HG03097 (cell line): ENCODE data around the gene FUBP1.
"Not testable (repeated sequence)": the region's sequence is repeated elsewhere in the genome, so short reads cannot be mapped to it uniquely, and the experiment has no call there.

Experiments
- ATAC-seq: cut with Tn5 transposase; IDR thresholded peaks from one replicate; pipeline ENCODE4 v1.9.1; 2021; ENCODE audit not compliant: unreplicated experiment, low FRiP score

Gene FUBP1

GRCh38 chr1:77989744-77990143, 10.9 kb upstream of the FUBP1 start:
- ATAC-seq, result no peak

GRCh38 chr1:77987919-77988318, 9.0 kb upstream of the FUBP1 start:
- ATAC-seq, result no peak

- ATAC-seq, result no peak
Measured at GRCh38 chr1:77986810-77987209, 7.9 kb upstream of the FUBP1 start.

- ATAC-seq, result no peak
Measured at GRCh38 chr1:77984629-77985028, 5.8 kb upstream of the FUBP1 start.

- no peak for ATAC-seq
Measured at GRCh38 chr1:77983997-77984355, 5.1 kb upstream of the FUBP1 start.

- not testable (repeated sequence) for ATAC-seq
Measured at GRCh38 chr1:77983352-77983996, 4.6 kb upstream of the FUBP1 start.

- peak; percentile 70 for ATAC-seq
Measured at GRCh38 chr1:77978293-77978968, 441 bp downstream of the FUBP1 start.

- ATAC-seq, result no peak
Measured at GRCh38 chr1:77977989-77978292, 931 bp downstream of the FUBP1 start.

GRCh38 chr1:77976433-77977076, 2.3 kb downstream of the FUBP1 start:
- no peak for ATAC-seq

GRCh38 chr1:77975907-77976306, 3.0 kb downstream of the FUBP1 start:
- ATAC-seq, result no peak

- no peak for ATAC-seq
Measured at GRCh38 chr1:77975386-77975785, 3.5 kb downstream of the FUBP1 start.

- no peak for ATAC-seq
Measured at GRCh38 chr1:77972080-77972479, 6.8 kb downstream of the FUBP1 start.

GRCh38 chr1:77970192-77970591, 8.7 kb downstream of the FUBP1 start:
- ATAC-seq, result no peak

- no peak for ATAC-seq
Measured at GRCh38 chr1:77966291-77966690, 12.6 kb downstream of the FUBP1 start.

- ATAC-seq, result no peak
Measured at GRCh38 chr1:77961392-77961791, 17.5 kb downstream of the FUBP1 start.

GRCh38 chr1:77958850-77959249, 20.0 kb downstream of the FUBP1 start:
- no peak for ATAC-seq

- ATAC-seq, result no peak
Measured at GRCh38 chr1:77958391-77958790, 20.5 kb downstream of the FUBP1 start.

GRCh38 chr1:77956464-77956863, 22.4 kb downstream of the FUBP1 start:
- no peak for ATAC-seq

GRCh38 chr1:77955709-77956108, 23.2 kb downstream of the FUBP1 start:
- no peak for ATAC-seq

GRCh38 chr1:77954521-77954920, 24.4 kb downstream of the FUBP1 start:
- ATAC-seq, result no peak

- no peak for ATAC-seq
Measured at GRCh38 chr1:77953907-77954306, 25.0 kb downstream of the FUBP1 start.

GRCh38 chr1:77951328-77951727, 27.5 kb downstream of the FUBP1 start:
- no peak for ATAC-seq
